ENCODE data around the gene RERE.

Gene RERE

GRCh38 chr1:8330271-8331125 is 486.9 kb downstream of the RERE start:
- ATAC-seq (ENCODE audit: insufficient read depth, low read depth) (no peak), DNase-seq (no peak)
- no peaks in the 10 kb centered on the region for H4K20me1 ChIP-seq (ENCODE audit: insufficient read depth, low read length)
- no peaks in the 10 kb centered on the region for H3K4me1 ChIP-seq (ENCODE audit: insufficient read depth, low read length)
- TF ChIP-seq EZH2 (IDR thresholded peaks at IDR 0.05; ENCODE audit: borderline replicate concordance, low read depth, low read length, severe bottlenecking) (no peak), CTCF (IDR thresholded peaks at IDR 0.05; ENCODE audit: borderline replicate concordance, extremely low read depth, low read length, poor library complexity, severe bottlenecking) (no peak)
- H3K27me3 ChIP-seq (ENCODE audit: insufficient read depth, low read length, poor library complexity), result no peaks in the 10 kb centered on the region
- no peak overlapping the region for H3K4me2 ChIP-seq (ENCODE audit: insufficient read depth, low read length)
- no peak overlapping the region for H2AFZ ChIP-seq (ENCODE audit: low read depth, low read length)
- no peak overlapping the region for H3K9ac ChIP-seq (ENCODE audit: low read depth, low read length)
- H3K36me3 ChIP-seq (ENCODE audit: insufficient read depth, low read length), result no peaks in the 10 kb centered on the region
- no peaks in the 10 kb centered on the region for H3K79me2 ChIP-seq (ENCODE audit: insufficient read depth, low read length)
- no peaks in the 10 kb centered on the region for H3K9me3 ChIP-seq (ENCODE audit: insufficient read depth, low read length, severe bottlenecking)
- H3K4me3 ChIP-seq (ENCODE audit: low read depth in 1 of 2, low read length in 2 of 2), result no peak overlapping the region
- no peak overlapping the region for H3K27ac ChIP-seq (ENCODE audit: low read length)

- Histone ChIP-seq H3K9me3 (ENCODE audit: insufficient read depth, low read length, severe bottlenecking) (no peaks in the 10 kb centered on the region), H3K9ac (ENCODE audit: low read depth, low read length) (no peak overlapping the region), H2AFZ (ENCODE audit: low read depth, low read length) (no peak overlapping the region), H3K79me2 (ENCODE audit: insufficient read depth, low read length) (no peaks in the 10 kb centered on the region), H3K4me1 (ENCODE audit: insufficient read depth, low read length) (no peaks in the 10 kb centered on the region), H3K27me3 (ENCODE audit: insufficient read depth, low read length, poor library complexity) (no peaks in the 10 kb centered on the region), H3K4me2 (ENCODE audit: insufficient read depth, low read length) (no peak overlapping the region), H4K20me1 (ENCODE audit: insufficient read depth, low read length) (no peaks in the 10 kb centered on the region), H3K27ac (ENCODE audit: low read length) (no peak overlapping the region), H3K36me3 (ENCODE audit: insufficient read depth, low read length) (no peaks in the 10 kb centered on the region), H3K4me3 (ENCODE audit: low read depth in 1 of 2, low read length in 2 of 2) (no peak overlapping the region)
- no peak for DNase-seq
- ATAC-seq (ENCODE audit: insufficient read depth, low read depth), result no peak
- no peak for TF ChIP-seq CTCF (IDR thresholded peaks at IDR 0.05; ENCODE audit: borderline replicate concordance, extremely low read depth, low read length, poor library complexity, severe bottlenecking)
These were observed 487.6 kb downstream of the RERE start for GRCh38 chr1:8329858-8330257.

GRCh38 chr1:8329439-8329838 is 488.0 kb downstream of the RERE start:
- TF ChIP-seq CTCF (IDR thresholded peaks at IDR 0.05; ENCODE audit: borderline replicate concordance, extremely low read depth, low read length, poor library complexity, severe bottlenecking), result no peak
- no peak for TF ChIP-seq EZH2 (IDR thresholded peaks at IDR 0.05; ENCODE audit: borderline replicate concordance, low read depth, low read length, severe bottlenecking)
- Histone ChIP-seq H3K27ac (ENCODE audit: low read length) (no peak overlapping the region), H3K36me3 (ENCODE audit: insufficient read depth, low read length) (no peaks in the 10 kb centered on the region), H3K4me3 (ENCODE audit: low read depth in 1 of 2, low read length in 2 of 2) (no peak overlapping the region), H3K27me3 (ENCODE audit: insufficient read depth, low read length, poor library complexity) (no peaks in the 10 kb centered on the region), H4K20me1 (ENCODE audit: insufficient read depth, low read length) (no peaks in the 10 kb centered on the region), H2AFZ (ENCODE audit: low read depth, low read length) (no peak overlapping the region), H3K79me2 (ENCODE audit: insufficient read depth, low read length) (no peaks in the 10 kb centered on the region), H3K4me2 (ENCODE audit: insufficient read depth, low read length) (no peak overlapping the region), H3K9ac (ENCODE audit: low read depth, low read length) (no peak overlapping the region), H3K9me3 (ENCODE audit: insufficient read depth, low read length, severe bottlenecking) (no peaks in the 10 kb centered on the region), H3K4me1 (ENCODE audit: insufficient read depth, low read length) (no peaks in the 10 kb centered on the region)
- no peak for ATAC-seq (ENCODE audit: insufficient read depth, low read depth)
- no peak for DNase-seq
